ENCODE data around the gene HS6ST3.

DNA sequence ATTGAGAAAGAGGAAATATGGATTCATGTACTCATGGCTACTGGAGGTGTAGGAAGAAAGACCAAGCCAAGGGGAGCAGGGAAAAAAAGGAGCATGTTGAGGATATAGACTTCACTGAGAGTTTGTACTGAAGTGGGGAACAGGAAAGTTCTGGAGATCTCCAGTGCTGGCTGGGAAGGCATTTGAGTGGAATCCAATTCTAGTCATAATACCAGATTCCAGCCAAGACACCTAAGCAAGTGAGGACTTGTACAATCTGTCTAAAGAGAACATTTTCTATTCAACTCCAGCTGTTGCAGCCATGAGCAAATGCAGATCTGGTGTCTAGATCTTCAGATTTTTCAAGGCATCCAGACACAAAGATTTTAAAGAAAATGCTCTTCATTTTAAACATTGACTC is 491.8 kb downstream of the HS6ST3 start:
- TF ChIP-seq NFRKB (IDR thresholded peaks at IDR 0.05): no peak
- TF ChIP-seq, protein P1, sequence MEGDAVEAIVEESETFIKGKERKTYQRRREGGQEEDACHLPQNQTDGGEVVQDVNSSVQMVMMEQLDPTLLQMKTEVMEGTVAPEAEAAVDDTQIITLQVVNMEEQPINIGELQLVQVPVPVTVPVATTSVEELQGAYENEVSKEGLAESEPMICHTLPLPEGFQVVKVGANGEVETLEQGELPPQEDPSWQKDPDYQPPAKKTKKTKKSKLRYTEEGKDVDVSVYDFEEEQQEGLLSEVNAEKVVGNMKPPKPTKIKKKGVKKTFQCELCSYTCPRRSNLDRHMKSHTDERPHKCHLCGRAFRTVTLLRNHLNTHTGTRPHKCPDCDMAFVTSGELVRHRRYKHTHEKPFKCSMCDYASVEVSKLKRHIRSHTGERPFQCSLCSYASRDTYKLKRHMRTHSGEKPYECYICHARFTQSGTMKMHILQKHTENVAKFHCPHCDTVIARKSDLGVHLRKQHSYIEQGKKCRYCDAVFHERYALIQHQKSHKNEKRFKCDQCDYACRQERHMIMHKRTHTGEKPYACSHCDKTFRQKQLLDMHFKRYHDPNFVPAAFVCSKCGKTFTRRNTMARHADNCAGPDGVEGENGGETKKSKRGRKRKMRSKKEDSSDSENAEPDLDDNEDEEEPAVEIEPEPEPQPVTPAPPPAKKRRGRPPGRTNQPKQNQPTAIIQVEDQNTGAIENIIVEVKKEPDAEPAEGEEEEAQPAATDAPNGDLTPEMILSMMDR (CRISPR knock-in tag; IDR thresholded peaks at IDR 0.05): no peak
